ENCODE data around the gene CD33. TPM values are rescaled to one million over a fixed set of nuclear protein-coding genes. Genes with fewer than 3 reads are reported as not detected.

CD33 gene
- polyA plus RNA-seq, 2 of the 4 experiments (the other 2 are of a cell fraction) = 0.10 TPM; not detected in 1

DNA sequence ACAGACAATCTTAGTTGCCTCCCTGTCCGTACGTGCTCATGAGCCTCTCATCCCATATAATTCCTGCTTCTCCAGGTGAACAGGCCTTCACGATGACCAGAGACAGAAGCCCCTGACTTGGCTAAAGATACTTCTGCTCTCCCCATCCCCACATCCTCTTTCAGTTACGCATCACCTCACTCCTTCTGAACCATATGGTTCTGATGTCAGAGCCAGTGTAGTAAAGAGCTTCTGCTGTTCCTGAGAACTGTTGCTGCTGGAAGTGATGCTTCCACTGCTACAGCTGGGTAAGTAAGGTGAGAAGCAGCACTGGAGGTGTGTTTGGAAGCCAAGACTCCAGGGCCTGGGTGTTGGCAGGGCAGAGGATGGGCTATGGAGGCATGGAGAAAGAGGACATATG is 38.9 kb downstream of the CD33 start:
- Histone ChIP-seq H3K4me3 (no peak overlapping the region), H3K27ac (no peak overlapping the region), H3K9me3 (peaks cover 11% of the 10 kb centered on the region; the same call in 1 of the 3 replicates), H3K4me1 (no peaks in the 10 kb centered on the region), H3K4me2 (no peak overlapping the region)
- 15% methylated on average over 4 of the region's 4 CpGs for WGBS (ENCODE audit: missing lambda C conversion rate)
- ChIA-PET CTCF (no interaction called here), POLR2A (no interaction called here)
- TF ChIP-seq, protein P1, sequence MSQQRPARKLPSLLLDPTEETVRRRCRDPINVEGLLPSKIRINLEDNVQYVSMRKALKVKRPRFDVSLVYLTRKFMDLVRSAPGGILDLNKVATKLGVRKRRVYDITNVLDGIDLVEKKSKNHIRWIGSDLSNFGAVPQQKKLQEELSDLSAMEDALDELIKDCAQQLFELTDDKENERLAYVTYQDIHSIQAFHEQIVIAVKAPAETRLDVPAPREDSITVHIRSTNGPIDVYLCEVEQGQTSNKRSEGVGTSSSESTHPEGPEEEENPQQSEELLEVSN (IDR thresholded peaks at IDR 0.05; ENCODE audit: borderline replicate concordance, low read depth) = no peak
- TF ChIP-seq NPAS2 (CRISPR knock-in tag; IDR thresholded peaks at IDR 0.05; ENCODE audit: borderline replicate concordance) (no peak), MYC (IDR thresholded peaks at IDR 0.05; ENCODE audit: borderline replicate concordance, low read length) (no peak), RAD21 (conservative IDR thresholded peaks at IDR 0.05 in 1 of 2, IDR thresholded peaks at IDR 0.05 in 1 of 2) (no peak), CHD4 (IDR thresholded peaks at IDR 0.05; ENCODE audit: borderline replicate concordance) (no peak), ZFP36 (IDR thresholded peaks at IDR 0.05; ENCODE audit: borderline replicate concordance, partially characterized antibody) (no peak), KDM5A (IDR thresholded peaks at IDR 0.05) (no peak), FOSB (CRISPR knock-in tag; IDR thresholded peaks at IDR 0.05) (no peak), RNF2 (IDR thresholded peaks at IDR 0.05; ENCODE audit: borderline replicate concordance, low read depth) (no peak), NR3C1 (IDR thresholded peaks at IDR 0.05) (no peak), TFCP2L1 (CRISPR knock-in tag; IDR thresholded peaks at IDR 0.05) (no peak), RARB (CRISPR knock-in tag; IDR thresholded peaks at IDR 0.05) (no peak)
- TF ChIP-seq, protein P2, sequence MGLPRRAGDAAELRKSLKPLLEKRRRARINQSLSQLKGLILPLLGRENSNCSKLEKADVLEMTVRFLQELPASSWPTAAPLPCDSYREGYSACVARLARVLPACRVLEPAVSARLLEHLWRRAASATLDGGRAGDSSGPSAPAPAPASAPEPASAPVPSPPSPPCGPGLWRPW (IDR thresholded peaks at IDR 0.05) = no peak
- TF ChIP-seq, protein P3, sequence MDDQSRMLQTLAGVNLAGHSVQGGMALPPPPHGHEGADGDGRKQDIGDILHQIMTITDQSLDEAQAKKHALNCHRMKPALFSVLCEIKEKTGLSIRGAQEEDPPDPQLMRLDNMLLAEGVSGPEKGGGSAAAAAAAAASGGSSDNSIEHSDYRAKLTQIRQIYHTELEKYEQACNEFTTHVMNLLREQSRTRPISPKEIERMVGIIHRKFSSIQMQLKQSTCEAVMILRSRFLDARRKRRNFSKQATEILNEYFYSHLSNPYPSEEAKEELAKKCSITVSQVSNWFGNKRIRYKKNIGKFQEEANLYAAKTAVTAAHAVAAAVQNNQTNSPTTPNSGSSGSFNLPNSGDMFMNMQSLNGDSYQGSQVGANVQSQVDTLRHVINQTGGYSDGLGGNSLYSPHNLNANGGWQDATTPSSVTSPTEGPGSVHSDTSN (IDR thresholded peaks at IDR 0.05) = no peak
- TF ChIP-seq, protein P4, sequence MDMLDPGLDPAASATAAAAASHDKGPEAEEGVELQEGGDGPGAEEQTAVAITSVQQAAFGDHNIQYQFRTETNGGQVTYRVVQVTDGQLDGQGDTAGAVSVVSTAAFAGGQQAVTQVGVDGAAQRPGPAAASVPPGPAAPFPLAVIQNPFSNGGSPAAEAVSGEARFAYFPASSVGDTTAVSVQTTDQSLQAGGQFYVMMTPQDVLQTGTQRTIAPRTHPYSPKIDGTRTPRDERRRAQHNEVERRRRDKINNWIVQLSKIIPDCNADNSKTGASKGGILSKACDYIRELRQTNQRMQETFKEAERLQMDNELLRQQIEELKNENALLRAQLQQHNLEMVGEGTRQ (IDR thresholded peaks at IDR 0.05) = no peak
- TF ChIP-seq, protein P5, sequence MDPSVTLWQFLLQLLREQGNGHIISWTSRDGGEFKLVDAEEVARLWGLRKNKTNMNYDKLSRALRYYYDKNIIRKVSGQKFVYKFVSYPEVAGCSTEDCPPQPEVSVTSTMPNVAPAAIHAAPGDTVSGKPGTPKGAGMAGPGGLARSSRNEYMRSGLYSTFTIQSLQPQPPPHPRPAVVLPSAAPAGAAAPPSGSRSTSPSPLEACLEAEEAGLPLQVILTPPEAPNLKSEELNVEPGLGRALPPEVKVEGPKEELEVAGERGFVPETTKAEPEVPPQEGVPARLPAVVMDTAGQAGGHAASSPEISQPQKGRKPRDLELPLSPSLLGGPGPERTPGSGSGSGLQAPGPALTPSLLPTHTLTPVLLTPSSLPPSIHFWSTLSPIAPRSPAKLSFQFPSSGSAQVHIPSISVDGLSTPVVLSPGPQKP (IDR thresholded peaks at IDR 0.05; ENCODE audit: low read depth, low read length) = no peak
- no peak for FAIRE-seq
- no peak for ATAC-seq
- DNase-seq (ENCODE audit: low read depth in 1 of 2, low spot score in 1 of 2) = no peak

DNA sequence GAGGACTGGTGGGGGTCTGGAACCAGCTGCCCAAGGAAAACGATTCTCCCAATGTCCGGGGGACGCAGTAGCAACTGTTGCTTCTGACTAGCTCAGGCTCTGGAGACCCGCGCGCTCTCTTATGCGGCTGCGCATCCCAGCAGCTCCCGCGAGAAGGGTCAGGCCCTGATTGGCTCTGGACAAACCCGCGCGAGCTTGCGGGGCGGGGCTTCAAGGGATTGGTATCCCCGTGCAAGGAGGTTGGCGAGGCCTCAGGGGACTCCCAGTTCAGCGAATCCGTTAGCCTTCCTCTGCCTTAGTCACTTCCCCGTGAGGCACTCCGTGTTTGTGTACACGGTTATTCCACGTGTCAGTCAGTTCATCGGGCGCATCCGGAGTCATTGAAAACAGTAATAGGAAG is 46.2 kb downstream of the CD33 start:
- Histone ChIP-seq H3K27ac (no peak overlapping the region), H3K4me1 (peaks cover 12% of the 10 kb centered on the region; the same call in 2 of the 3 replicates), H3K9me3 (no peaks in the 10 kb centered on the region), H3K4me3 (no peak overlapping the region), H3K4me2 (no peak overlapping the region)
- FAIRE-seq = no peak
- no peak for TF ChIP-seq NR3C1 (IDR thresholded peaks at IDR 0.05)
- no peak for TF ChIP-seq ZFP36 (IDR thresholded peaks at IDR 0.05; ENCODE audit: borderline replicate concordance, partially characterized antibody)
- no peak for ATAC-seq
- WGBS (ENCODE audit: missing lambda C conversion rate) = 84% methylated on average over 26 of the region's 26 CpGs
- DNase-seq (ENCODE audit: low read depth in 1 of 2, low spot score in 1 of 2) = no peak
- POLR2A ChIA-PET = no interaction called here
- CTCF ChIA-PET = interaction anchor here (1.0 kb wide), 1 partner anchor 11 kb away, joined by 3 read pairs; no protein-coding TSS in a partner anchor

DNA sequence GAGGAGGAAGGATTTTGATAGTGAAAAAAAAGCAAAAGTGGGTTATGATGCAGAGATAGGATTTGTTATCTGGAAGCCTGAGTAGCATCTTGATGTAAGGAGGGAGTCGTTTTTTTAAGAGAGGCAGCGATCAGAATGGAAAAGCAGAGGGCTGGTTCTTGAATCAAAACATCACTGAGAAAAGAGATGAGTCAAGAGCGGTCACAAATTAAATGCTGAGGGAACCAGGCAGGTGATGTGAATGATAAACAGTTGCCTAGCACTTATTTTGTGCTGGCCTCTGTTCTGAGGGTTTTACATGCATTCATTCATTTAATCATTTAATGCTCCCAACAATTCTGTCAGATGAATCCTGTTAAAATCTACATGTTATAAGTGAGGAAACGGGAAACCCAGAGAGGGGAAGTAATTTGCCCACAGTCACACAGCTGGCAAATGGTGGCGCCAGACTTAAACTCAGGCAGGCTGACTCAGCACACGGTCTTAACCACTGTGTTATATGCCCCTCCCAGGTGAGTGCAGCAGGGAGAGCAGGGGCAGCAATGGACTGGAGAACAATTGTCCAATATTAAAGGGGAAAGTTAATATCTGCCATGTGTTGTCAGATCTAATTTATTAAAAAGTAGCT is 47.4 kb downstream of the CD33 start:
- H3K4me1 ChIP-seq = peaks cover 12% of the 10 kb centered on the region; the same call in 2 of the 3 replicates
- no peaks in the 10 kb centered on the region for H3K9me3 ChIP-seq
- DNase-seq (ENCODE audit: low read depth in 1 of 2, low spot score in 1 of 2) (no peak), ATAC-seq (no peak), FAIRE-seq (no peak)
- 61% methylated on average over 6 of the region's 6 CpGs for WGBS (ENCODE audit: missing lambda C conversion rate)
- H3K27ac ChIP-seq = no peak overlapping the region
- H3K4me2 ChIP-seq = no peak overlapping the region
- TF ChIP-seq TP53 (CRISPR knock-in tag; IDR thresholded peaks at IDR 0.05) = no peak
- TF ChIP-seq MAFK (IDR thresholded peaks at IDR 0.05; ENCODE audit: partially characterized antibody) = peak; percentile 7
- POLR2A ChIA-PET = no interaction called here
- no peak overlapping the region for H3K4me3 ChIP-seq
- CTCF ChIA-PET = interaction anchor here (1.0 to 2.9 kb wide), 3 partner anchors 10 to 15 kb away, joined by 3 to 12 read pairs (median 5); no protein-coding TSS in a partner anchor

All from A549 (cell line).